HL-60 (cell line): ENCODE measurements around the gene FOXO6.

Experiments used
- DNase-seq, 2 experiments: peaks; one replicate each; pipeline ENCODE4 v3.0.0-alpha.2; 2010 to 2020; ENCODE audit warnings: low read depth in 1 of 2, low spot score in 1 of 2
- H3K27ac ChIP-seq: fragments of 250-450 bp; sonication (Bioruptor Pico); replicated peaks from 2 replicates; pipeline ENCODE4 v1.5.1; 2020; ENCODE audit warnings: mild to moderate bottlenecking, moderate library complexity
- H3K27me3 ChIP-seq: fragments of 250-450 bp; sonication (Bioruptor Pico); 2 replicates; pipeline ENCODE4 v1.5.1; 2021; ENCODE audit warnings: mild to moderate bottlenecking, moderate library complexity; ENCODE audit not compliant: insufficient read depth, poor library complexity, severe bottlenecking
- H3K4me3 ChIP-seq: replicated peaks from 2 replicates; pipeline ENCODE4 v1.5.1; 2011; ENCODE audit warnings: mild to moderate bottlenecking, control low read depth, low read length; ENCODE audit not compliant: insufficient read depth
- GABPA ChIP-seq: IDR thresholded peaks from 2 replicates; pipeline ENCODE4 v1.6.1; 2012; ENCODE audit warnings: low read depth
- POLR2AphosphoS5 ChIP-seq: IDR thresholded peaks from 2 replicates; pipeline ENCODE4 v1.6.1; 2012; ENCODE audit warnings: low read depth
- REST ChIP-seq: IDR thresholded peaks from 2 replicates; pipeline ENCODE4 v1.6.1; 2012; ENCODE audit warnings: low read depth; ENCODE audit not compliant: insufficient replicate concordance
- SPI1 ChIP-seq: IDR thresholded peaks from 2 replicates; pipeline ENCODE4 v1.6.1; 2012; ENCODE audit warnings: low read depth, mild to moderate bottlenecking, borderline replicate concordance
- TF ChIP-seq, protein P1 (sequence below): IDR thresholded peaks from one replicate; pipeline ENCODE4 v1.5.1; 2011; ENCODE audit warnings: low read length, control low read depth, inconsistent platforms; ENCODE audit not compliant: insufficient read depth

The FOXO6 gene

DNA sequence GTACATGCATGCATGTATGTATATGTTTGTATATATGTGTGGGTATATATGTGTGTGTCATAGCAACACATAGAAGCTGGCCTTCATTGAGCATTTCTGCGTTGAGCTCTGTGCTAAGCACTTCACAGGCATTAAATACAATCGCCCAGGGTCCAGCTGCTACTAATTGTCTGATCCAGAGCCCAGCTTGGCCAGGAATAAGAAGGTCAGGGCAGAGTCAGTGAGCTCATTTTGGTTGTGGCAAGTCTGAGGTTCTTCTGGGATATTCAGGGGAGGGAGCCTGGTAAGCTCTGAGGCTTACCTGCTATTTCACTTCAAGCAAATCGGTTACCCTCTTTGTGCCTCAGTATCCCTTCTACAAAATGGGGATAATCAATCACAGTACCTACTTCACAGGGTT lies 59.6 kb downstream of the FOXO6 start:
- H3K4me3 ChIP-seq, result no peak overlapping the region
- no peak for DNase-seq
- no peak overlapping the region for H3K27ac ChIP-seq
- no peaks in the 10 kb centered on the region for H3K27me3 ChIP-seq
- TF ChIP-seq GABPA (no peak), SPI1 (no peak), POLR2AphosphoS5 (no peak), REST (no peak)
- TF ChIP-seq, protein P1, sequence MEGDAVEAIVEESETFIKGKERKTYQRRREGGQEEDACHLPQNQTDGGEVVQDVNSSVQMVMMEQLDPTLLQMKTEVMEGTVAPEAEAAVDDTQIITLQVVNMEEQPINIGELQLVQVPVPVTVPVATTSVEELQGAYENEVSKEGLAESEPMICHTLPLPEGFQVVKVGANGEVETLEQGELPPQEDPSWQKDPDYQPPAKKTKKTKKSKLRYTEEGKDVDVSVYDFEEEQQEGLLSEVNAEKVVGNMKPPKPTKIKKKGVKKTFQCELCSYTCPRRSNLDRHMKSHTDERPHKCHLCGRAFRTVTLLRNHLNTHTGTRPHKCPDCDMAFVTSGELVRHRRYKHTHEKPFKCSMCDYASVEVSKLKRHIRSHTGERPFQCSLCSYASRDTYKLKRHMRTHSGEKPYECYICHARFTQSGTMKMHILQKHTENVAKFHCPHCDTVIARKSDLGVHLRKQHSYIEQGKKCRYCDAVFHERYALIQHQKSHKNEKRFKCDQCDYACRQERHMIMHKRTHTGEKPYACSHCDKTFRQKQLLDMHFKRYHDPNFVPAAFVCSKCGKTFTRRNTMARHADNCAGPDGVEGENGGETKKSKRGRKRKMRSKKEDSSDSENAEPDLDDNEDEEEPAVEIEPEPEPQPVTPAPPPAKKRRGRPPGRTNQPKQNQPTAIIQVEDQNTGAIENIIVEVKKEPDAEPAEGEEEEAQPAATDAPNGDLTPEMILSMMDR, result no peak

DNA sequence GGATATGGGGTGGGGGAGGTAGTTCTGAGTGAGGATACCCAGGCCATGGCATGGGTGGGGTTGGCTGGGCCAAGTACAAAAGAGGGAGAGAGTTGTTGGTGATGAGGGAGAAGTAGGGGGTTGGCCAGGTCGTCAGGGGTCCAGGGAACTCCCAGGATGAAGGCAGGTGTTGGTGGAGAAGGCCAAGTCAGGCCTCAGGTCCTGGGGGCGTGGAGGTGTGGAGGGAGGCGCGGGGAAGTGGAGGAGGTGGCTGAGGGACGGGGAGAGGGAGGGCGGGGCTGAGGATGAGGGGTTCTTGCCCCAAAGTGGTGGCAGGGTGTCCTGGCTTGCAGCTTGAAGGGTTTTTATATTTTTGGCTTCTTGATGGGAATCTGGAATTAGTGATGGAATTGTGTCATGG lies 61.1 kb downstream of the FOXO6 start:
- Histone ChIP-seq H3K27me3 (no peaks in the 10 kb centered on the region), H3K4me3 (no peak overlapping the region), H3K27ac (no peak overlapping the region)
- TF ChIP-seq GABPA (no peak), POLR2AphosphoS5 (no peak), SPI1 (no peak), REST (no peak)
- TF ChIP-seq, protein P1, result no peak
- no peak for DNase-seq

- Histone ChIP-seq H3K27ac (no peak overlapping the region), H3K27me3 (no peaks in the 10 kb centered on the region), H3K4me3 (no peak overlapping the region)
- DNase-seq, result no peak
- TF ChIP-seq GABPA (no peak), SPI1 (no peak), REST (no peak), POLR2AphosphoS5 (no peak)
- TF ChIP-seq, protein P1, result no peak
These were observed 62.4 kb downstream of the FOXO6 start for GRCh38 chr1:41423511-41424191.
